SH-SY5Y (cell line): Measurements from ENCODE around the gene SRPRA.

Source experiments
- GATA2 ChIP-seq: IDR thresholded peaks from 2 replicates; pipeline ENCODE4 v1.6.1; 2011; ENCODE audit warnings: mild to moderate bottlenecking, low read depth, low read length
- GATA3 ChIP-seq: IDR thresholded peaks from 2 replicates; pipeline ENCODE4 v1.6.1; 2011; ENCODE audit warnings: low read depth, mild to moderate bottlenecking, low read length, moderate library complexity

- TF ChIP-seq GATA2 (no peak), GATA3 (no peak)
These were observed 42.3 kb upstream of the SRPRA start for GRCh38 chr11:126310992-126311310.
